GM18519 (cell line): Measurements from ENCODE around the gene REV3L.
A peak's percentile ranks its signal among the peaks of the same experiment; 100 is the strongest.

Experiments used
- ATAC-seq: cut with Tn5 transposase; IDR thresholded peaks from one replicate; pipeline ENCODE4 v1.9.1; 2021; ENCODE audit warnings: mild to moderate bottlenecking, moderate library complexity; ENCODE audit not compliant: unreplicated experiment, low FRiP score

Gene REV3L

DNA sequence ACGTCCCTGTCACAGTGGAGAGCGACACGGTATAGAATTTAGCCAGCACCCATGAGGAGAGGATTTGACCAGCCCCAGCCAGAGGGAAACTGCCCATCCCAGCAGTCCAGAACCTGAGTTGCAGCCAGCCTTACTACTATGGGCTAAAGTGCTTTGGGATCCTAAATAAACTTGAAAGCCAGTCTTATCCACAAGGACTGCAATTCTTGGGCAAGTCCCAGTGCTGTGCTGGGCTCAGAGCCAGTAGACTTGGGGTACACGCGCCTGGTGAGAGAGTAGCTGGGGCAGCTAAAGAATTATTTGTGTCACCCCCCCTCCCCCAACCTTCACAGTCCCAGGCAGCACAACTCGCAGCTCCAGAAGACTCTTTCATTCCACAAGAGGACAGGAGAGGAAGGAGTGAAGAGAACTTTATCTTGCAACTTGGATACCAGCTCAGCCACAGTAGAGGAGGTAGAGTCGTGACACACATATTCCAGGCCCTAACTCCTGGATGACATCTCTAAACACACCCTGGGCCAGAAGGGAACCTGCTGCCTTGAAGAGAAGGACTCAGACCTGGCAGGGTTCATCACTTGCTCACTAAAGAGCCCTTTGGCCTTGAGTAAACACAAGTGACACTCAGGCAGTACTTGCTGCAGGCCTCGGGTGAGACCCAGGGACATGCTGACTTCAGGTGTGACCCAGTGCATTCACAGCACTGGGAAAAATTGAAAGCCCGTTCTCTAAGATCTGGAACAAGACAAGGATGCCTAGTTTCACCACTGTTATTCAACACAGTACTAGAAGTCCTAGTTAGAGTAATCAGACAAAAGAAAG is 100.3 kb downstream of the REV3L start:
- ATAC-seq = no peak

DNA sequence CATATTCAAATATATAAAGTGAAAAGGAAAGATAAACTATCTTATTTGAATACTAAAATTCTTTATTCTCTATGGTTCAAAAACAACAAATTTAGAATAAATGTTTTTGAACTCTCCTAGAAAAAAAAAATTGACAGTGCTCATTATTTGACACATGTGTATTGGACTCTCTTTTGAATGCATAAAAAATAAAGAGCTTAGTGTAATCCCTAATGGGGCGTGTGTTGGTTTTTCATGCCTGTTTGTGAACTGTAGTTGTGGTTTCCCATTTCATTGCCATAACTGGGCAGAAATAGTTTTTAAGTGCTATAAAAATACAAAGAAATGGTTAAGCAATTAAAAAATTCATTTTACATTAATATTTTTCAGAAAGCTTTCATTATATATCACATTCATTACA is 101.3 kb downstream of the REV3L start:
- no peak for ATAC-seq

DNA sequence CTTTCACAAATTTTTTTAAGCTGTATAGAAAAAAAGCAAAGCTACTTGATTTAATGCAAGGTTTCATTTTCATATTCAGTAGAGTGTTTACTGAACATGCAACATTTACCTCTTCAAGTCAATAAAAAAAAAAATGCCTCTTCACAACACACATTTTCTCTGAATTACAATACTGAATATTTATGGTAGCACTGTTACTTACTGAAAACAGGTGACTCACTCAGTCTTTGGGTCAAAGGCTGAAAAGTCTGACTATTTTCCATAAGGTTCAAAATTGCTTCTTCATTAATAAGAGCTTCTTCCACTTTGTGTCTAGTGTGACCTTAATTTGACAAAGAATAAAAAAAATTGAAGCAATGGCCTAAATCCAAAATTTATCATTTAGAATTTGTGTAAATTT is 101.9 kb downstream of the REV3L start:
- no peak for ATAC-seq

DNA sequence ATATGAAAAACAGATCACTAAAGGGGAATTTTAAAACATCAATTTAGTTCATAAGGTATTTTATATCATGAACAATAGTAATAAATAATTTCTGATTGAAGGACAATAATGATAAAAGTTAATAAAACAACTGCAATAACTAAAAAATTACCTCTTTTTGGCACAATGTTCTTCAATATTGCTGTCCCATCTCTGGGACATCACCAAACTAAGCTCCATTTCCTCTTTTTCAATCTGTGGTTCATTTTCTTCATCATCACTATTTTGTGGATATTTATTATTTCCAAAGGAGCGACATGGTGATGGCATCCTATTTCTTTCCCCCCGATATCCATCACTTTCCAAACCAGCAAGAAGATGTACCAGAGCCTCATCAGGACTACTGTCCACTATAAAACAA is 103.2 kb downstream of the REV3L start:
- no peak for ATAC-seq

DNA sequence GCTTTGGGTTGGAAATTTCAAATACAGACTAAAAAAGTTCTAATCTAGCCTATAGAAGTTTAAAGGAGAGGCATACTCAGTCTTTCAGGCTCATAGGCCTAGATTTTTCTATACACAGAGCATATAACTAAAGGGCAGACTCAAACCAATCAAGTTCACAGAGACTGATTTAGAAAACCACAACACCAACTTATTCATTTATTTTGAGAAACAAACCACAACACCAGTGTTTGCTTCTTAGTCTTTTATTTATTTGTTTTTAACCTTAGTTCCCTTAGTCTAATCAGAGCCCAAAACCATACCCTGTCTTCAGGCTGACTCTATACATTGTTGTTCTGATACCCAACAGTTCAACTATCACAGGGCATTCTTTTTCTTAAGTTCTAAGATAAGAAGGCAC is 103.7 kb downstream of the REV3L start:
- ATAC-seq = no peak

DNA sequence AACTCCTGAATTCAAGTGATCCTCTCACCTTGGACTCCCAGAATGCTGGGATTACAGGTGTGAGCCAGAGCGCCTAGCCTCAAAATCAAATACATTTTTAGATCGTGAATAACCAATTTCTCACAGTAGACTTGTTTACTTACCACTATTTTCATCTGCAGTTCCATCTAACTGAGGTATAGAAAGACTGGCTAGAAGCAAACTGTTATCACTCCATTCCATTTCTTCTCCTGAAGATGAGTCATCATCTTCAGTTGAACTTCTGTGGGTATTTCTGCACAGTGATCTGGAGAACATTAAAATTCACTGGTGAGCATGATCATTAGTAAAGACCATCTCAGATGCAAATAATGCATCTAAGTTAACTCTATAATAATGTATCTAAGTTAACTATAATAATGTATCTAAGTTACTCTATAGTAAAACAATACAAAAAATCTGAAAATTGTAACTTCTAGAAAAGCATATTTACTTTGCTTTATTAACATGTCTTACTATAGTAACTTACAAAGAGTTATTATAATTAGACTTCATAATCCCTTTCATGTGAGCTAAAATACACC is 105.4 kb downstream of the REV3L start:
- no peak for ATAC-seq

DNA sequence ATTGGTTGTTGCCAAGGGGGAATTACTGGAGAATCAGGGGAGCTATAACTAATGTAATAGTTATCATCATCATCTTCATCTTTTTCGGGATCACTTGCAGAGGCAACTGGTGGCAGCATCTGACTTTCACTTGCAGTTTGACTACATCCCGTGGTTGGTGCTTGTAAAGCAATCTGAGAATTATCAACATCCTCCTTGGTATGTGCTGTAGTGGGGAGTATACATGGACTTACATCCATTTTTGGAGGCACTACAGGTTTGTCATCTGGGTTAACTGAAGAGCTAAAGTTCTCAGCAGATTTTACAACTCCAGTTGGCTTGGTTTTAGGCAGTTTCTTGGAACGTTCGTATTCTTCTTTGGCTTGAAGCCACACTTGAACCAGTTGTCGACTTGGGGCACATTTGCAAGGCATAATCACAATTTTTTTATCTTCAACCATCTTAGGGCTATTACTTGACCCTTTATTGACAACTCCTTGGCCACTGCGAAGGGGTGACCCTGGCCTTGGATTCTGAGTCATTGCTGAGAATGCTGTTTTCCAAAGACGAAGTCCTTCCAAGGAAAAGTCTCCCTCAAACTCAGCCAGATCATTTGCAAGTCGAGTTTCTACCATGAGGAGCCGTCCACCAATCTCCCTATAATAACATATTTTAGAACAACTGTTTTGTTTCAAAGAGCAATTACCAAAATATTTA is 115.5 kb downstream of the REV3L start:
- ATAC-seq = no peak

DNA sequence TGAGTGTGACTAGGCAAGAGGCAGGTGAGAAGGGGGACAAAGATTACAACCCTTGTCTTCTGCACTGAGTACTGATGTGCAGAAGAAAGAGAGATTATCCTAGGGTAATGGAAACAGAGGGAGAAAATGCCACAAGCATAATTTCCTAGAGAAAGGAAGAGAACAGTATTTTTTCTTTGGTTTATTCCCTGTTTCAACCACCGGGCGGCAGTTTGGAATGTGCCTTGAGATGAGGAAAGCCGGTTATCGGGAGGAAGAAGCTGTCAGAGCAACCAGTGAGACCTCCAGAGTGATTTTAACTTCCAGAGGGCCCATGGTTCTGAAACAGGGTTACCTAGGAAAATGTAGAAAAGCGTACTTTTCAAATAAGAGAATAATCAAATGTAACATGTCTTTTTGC is 121.4 kb downstream of the REV3L start:
- no peak for ATAC-seq

DNA sequence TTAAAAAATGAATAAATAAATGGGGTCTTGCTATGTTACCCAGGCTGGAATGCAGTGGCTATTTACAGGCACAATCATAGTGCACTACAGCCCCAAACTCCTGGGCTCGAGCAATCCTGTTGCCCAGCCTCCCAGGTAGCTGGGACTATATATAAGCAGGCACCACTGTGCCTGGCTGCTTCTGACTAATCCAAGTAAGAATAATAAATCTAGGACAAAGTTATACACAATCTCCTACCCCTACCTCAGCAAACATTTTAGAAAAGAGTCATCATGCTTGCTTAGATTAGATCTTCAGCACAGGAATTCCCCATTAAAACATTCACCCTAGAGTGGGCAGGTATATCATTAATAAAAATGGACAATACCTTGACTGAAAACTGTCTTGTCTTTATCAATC is 124.6 kb downstream of the REV3L start:
- ATAC-seq = no peak

DNA sequence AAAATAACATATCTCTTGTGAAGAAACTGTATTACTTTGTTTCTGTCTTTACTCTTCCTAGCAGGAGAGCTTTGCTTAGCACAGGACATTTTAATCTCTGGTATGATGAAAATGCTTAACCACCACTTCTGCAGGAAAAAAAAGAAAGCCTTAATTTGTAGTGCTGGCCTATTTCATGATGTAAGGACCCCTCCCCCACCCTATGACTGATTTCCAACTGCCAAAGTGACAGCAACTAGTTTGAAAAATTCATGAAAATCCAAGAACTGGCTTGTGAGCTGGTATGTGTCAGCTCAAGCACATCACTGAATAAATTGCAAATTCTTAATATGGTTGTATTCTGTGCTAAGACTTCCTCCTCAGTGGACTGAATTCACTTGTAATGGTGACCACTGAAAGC is 125.3 kb downstream of the REV3L start:
- ATAC-seq = no peak

DNA sequence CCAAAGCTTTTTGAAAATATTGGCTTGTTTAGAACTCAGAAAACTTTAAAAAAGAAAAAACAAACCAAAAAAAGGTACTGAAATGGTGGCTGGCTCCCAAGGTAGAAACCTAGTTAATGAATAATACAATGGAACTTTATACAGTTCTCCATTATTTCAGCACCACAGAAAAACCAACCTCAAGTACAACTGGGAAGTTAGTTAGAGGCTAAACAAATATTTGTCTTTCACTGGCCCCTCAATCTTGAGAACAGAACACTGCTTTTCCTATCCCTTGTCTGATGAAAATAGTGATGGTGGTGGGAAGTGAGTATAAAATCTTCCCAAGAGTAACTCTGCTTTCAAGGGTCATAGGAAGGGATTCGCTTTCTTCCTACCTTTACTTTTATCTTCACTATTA is 126.5 kb downstream of the REV3L start:
- no peak for ATAC-seq

DNA sequence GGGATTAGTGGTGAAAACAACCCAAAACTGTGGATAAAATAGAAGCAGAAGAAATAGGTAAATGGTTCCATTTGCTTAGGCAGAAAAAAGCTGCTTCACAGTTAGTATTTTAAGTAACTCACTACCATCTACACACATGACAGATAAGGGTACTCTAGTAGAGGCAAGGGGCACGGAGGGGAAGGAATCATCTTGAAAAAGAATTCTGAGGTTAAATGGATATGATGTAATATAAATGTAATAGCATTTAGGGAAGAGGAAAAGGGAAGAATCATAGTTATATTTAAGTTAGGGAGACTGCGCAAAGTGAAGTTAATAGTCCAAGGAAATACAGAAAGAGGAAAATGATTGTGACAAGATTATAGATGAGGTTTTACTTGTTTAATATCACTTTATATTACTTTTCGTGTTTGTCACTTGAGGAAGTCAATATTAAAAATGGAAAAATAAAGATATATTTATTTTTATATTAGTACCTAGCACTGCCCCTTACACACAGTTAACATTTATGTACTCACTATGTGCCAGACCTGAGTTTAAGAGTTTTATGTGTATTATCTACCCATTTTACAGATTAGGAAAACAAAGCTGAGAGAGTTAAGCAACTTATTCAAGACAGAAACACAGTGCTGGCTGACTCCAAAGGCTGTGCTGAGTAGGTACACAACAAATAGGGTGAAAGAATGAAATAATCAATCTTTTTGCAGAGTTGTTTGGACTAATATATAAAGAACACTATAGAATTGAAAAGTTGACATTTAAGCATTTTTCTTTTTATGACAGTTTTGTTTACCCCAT is 128.1 kb downstream of the REV3L start:
- no peak for ATAC-seq

DNA sequence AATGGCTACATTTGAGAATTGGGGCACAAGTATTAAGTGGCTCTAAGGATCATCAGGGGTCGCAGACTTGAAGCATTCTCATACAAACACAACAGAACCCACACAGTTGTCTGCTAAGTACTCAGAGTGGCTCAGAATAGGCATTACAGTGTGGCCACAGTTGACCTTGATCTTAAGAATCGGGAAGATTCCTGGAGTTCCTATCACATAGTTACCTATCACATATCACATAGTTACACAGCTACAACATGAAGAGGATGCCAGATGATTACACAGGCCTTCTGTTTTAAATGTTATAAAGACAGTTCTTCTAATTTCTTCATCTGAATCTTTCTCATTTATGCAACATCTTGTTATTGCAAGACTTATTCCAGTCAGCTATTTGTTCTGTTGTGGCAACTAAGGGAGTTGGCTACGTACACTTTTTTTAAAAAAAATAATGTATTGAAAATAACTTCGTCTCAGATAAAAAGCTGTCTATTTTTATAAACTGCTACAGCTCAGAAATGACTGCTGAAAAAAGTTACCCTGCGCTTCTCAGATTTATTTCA is 129.0 kb downstream of the REV3L start:
- no peak for ATAC-seq

DNA sequence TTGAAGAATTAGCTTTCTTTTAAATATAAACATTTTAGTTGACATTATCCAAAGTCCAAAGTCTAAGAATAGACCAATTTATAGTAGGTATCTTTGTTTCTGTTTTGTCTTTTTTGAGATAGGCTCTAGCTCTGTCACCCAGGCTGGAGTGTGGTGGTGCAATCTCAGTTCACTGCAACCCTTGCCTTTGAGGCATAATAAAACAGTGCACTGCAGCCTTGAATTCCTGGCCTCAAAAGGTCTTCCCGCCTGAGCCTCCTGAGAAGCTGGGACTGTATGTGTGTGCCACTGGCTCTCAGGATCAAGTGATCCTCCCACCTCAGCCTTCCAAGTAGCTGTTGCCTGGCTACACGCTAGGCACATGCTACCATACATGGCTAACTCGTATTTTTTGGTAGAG is 135.4 kb downstream of the REV3L start:
- no peak for ATAC-seq

DNA sequence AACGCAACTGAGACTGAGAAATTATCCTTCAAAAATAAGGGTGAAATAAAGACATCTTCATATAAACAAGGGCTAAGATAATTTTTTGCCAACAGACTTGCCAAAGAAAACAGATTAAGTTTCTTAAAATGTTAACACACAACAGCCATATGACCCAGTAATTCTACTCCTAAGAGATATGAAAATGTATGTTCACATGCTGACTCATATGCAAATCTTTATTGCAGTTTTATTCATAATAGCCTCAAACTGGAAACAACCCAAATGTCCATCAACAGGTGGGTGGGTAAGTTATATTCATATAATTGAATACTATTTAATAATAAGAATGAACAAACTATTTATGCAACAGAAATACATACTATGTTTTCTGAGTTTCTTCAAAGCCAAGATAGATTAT is 140.1 kb downstream of the REV3L start:
- no peak for ATAC-seq

DNA sequence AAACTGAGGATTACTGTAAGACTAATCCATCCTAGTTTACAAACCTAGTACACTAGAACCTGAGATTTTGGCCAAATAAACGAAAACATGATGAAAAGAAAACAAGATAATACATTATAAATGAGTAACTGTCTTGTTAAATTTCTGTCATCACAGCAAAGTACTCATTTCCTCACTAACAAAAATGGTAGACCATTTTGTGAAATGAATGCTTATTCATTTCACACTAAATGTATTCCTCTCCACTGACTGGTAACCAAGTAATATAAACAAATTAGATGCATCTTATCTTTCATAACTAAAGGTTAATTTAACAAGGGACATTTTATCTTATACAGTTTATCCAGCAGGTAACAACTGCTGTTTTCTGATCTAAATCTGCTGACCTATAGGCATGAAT is 143.7 kb downstream of the REV3L start:
- ATAC-seq = peak; percentile 22

DNA sequence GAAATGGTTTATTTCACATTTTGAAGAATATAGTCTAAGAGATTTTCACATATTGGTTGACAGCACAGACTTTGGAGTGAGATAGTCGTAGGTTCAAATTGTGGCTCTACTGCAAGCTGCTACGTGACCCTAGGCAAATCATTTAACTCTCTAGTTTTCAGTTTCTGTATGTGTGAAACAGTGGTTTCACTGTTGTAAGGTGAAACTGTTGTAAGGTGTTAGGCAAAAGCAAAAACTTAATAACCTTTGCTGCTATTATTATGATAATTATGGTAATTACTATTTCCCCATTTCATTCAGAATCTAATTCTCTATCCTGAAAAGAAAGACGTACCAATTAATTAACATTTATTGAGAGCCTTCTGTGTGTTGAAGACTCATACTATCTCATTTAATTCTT is 144.2 kb downstream of the REV3L start:
- ATAC-seq = peak; percentile 99

DNA sequence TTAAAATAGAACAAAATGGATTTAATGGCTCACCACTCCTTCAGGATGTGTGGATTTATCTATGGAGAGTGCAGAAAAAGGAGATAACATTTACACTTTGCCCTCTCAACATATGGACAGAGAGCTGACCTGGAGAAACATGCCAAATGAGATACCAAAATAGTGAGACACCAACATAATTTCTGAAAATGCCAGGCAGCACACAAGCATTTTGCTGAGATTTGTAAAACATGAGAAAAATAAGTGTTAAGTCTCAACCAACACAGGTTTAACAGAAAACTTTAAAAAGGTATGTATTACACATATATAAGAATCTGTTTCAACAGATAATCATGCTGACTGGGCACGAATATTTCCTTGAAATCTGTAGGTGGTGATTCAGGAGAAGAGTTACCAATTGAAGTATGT is 145.2 kb downstream of the REV3L start:
- ATAC-seq = no peak

DNA sequence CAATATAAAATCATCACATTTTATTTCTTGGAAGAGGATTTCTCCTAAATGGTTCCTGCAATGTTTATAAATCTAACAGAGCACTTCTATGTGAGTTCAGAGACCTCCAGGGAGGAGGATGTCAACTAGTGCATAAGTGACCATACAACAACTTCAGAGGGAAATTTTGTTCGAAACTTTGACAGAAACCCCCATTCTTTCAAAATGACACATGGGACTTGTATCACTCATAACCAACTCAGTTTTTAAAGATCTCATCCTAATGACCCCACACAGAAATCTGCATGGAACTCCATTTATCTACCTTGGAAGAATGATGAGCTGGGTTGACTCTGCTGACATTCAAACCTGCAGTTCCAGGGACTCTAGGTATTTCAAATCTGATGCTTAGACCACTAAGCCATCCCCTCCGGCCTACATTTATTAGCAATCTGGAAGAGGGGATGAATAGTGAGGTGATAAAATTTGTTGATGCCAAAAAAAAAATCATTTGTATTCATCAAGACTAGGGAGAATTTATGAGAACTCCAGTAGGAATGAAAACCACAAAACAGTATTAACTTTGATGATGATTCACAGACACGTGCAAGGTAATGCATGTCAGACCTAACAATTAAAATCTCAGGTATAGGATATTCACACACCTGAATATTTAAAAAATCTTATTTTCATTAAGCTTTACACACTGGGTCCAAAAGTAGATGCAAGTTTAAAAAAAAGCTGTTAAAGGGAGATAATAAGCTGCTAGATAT is 153.0 kb downstream of the REV3L start:
- peak; percentile 87 for ATAC-seq

DNA sequence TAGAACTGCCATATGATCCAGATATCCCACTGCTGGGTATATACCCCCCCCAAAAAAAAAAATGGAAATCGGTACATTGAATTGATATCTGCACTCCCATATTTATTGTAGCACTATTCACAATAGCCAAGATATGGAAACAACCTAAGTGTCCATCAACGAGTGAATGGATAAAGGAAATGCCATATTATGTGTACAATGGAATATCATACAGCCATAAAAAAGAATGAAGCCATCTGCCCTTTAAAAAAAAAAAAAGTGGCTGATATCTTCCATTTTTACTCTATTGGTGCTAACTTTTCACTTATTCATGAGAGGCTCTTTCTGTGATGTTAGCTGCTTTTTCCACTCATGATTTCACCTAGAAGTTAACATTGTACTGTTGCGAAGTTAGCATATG is 156.5 kb downstream of the REV3L start:
- no peak for ATAC-seq
